Karpas-422 (cell line): Measurements from ENCODE around the gene PIF1. TPM values are rescaled to one million over a fixed set of nuclear protein-coding genes. Genes with fewer than 3 reads are reported as not detected.
A peak's percentile ranks its signal among the peaks of the same experiment; 100 is the strongest.

Source experiments
- DNase-seq: peaks from one replicate; pipeline ENCODE4 v3.0.0-alpha.2; 2015
- H2AFZ ChIP-seq: fragments of 200-600 bp; sonication (generic); 2 replicates; pipeline ENCODE4 v1.6.1; 2014; ENCODE audit warnings: antibody characterized with exemption, low read length, mixed read lengths
- H3K27ac ChIP-seq: fragments of 200-600 bp; sonication (generic); 2 replicates; pipeline ENCODE4 v1.5.1; 2014; ENCODE audit warnings: mild to moderate bottlenecking, low read length, moderate library complexity
- H3K27me3 ChIP-seq: fragments of 200-600 bp; sonication (generic); 2 replicates; pipeline ENCODE4 v1.6.1; 2014; ENCODE audit warnings: low read length, mixed read lengths
- H3K36me3 ChIP-seq: fragments of 200-600 bp; sonication (generic); 2 replicates; pipeline ENCODE4 v1.6.1; 2014; ENCODE audit warnings: low read length, mixed read lengths; ENCODE audit not compliant: insufficient read depth
- H3K4me1 ChIP-seq: fragments of 200-600 bp; sonication (generic); 2 replicates; pipeline ENCODE4 v1.6.1; 2014; ENCODE audit warnings: mild to moderate bottlenecking, low read length, mixed read lengths
- H3K4me2 ChIP-seq: fragments of 200-600 bp; sonication (generic); 2 replicates; pipeline ENCODE4 v1.6.1; 2014; ENCODE audit warnings: low read length, low read depth, mild to moderate bottlenecking; ENCODE audit not compliant: poor library complexity, severe bottlenecking
- H3K4me3 ChIP-seq: fragments of 200-600 bp; sonication (generic); 2 replicates; pipeline ENCODE4 v1.5.1; 2014; ENCODE audit warnings: mild to moderate bottlenecking, antibody characterized with exemption, low read length, mixed read lengths
- H3K79me2 ChIP-seq: fragments of 200-600 bp; sonication (generic); 2 replicates; pipeline ENCODE4 v1.6.1; 2014; ENCODE audit warnings: mild to moderate bottlenecking, low read length, mixed read lengths
- H3K9ac ChIP-seq: fragments of 200-600 bp; sonication (generic); 2 replicates; pipeline ENCODE4 v1.6.0; 2014; ENCODE audit warnings: low read length
- H3K9me2 ChIP-seq: fragments of 200-600 bp; sonication (generic), shearing (Covaris generic); replicated peaks from 2 replicates; pipeline ENCODE4 v1.6.0; 2014; ENCODE audit warnings: mild to moderate bottlenecking, low read length, moderate library complexity; ENCODE audit not compliant: insufficient read depth
- H3K9me3 ChIP-seq: fragments of 300-700, 200-600 bp; sonication (generic); 2 replicates; pipeline ENCODE4 v1.6.1; 2014; ENCODE audit warnings: low read length, mixed read lengths
- H4K20me1 ChIP-seq: fragments of 200-600 bp; sonication (generic); 2 replicates; pipeline ENCODE4 v1.6.1; 2014; ENCODE audit warnings: mild to moderate bottlenecking, antibody characterized with exemption, low read length, low read depth; ENCODE audit not compliant: insufficient read depth
- total RNA-seq: library from RNA; depleted of rRNA; stranded (reverse); fragments of >200 nt; shearing (Covaris generic); gene quantifications from 2 replicates; pipeline ENCODE4 v1.2.3, GENCODE V29; 2014; ENCODE audit warnings: low replicate concordance

PIF1 gene
- total RNA-seq, 1 experiment from 2014 or later, result 18.6 TPM

GRCh38 chr15:64861960-64862359 lies 36.5 kb upstream of the PIF1 start:
- H3K36me3 ChIP-seq, result peaks cover 3% of the 10 kb centered on the region; the same call in 1 of the 2 replicates
- H3K4me2 ChIP-seq, result no peak overlapping the region
- peaks cover 19% of the 10 kb centered on the region for H3K4me1 ChIP-seq
- H2AFZ ChIP-seq, result no peak overlapping the region
- H3K4me3 ChIP-seq, result no peak overlapping the region
- H3K9me2 ChIP-seq, result no peaks in the 10 kb centered on the region
- H3K79me2 ChIP-seq, result peaks cover 12% of the 10 kb centered on the region
- DNase-seq, result no peak
- H3K9ac ChIP-seq, result no peak overlapping the region
- H4K20me1 ChIP-seq, result no peaks in the 10 kb centered on the region
- no peak overlapping the region for H3K27ac ChIP-seq
- no peaks in the 10 kb centered on the region for H3K27me3 ChIP-seq
- H3K9me3 ChIP-seq, result no peaks in the 10 kb centered on the region

- Histone ChIP-seq H4K20me1 (no peaks in the 10 kb centered on the region), H3K79me2 (peaks cover 17% of the 10 kb centered on the region), H3K4me1 (peaks cover 25% of the 10 kb centered on the region), H3K4me3 (no peak overlapping the region), H3K27ac (no peak overlapping the region), H3K9me2 (no peaks in the 10 kb centered on the region), H3K9ac (no peak overlapping the region), H3K9me3 (no peaks in the 10 kb centered on the region), H3K27me3 (no peaks in the 10 kb centered on the region), H3K4me2 (no peak overlapping the region), H3K36me3 (peaks cover 3% of the 10 kb centered on the region; the same call in 1 of the 2 replicates), H2AFZ (no peak overlapping the region)
- DNase-seq, result no peak
Measured at GRCh38 chr15:64861331-64861730, 35.9 kb upstream of the PIF1 start.

- no peaks in the 10 kb centered on the region for H3K9me2 ChIP-seq
- H3K27ac ChIP-seq, result no peak overlapping the region
- H3K9me3 ChIP-seq, result no peaks in the 10 kb centered on the region
- H3K36me3 ChIP-seq, result peaks cover 3% of the 10 kb centered on the region; the same call in 1 of the 2 replicates
- no peak overlapping the region for H2AFZ ChIP-seq
- peaks cover 18% of the 10 kb centered on the region for H3K79me2 ChIP-seq
- H3K4me1 ChIP-seq, result peaks cover 41% of the 10 kb centered on the region
- H3K4me2 ChIP-seq, result no peak overlapping the region
- H3K27me3 ChIP-seq, result no peaks in the 10 kb centered on the region
- no peaks in the 10 kb centered on the region for H4K20me1 ChIP-seq
- no peak overlapping the region for H3K4me3 ChIP-seq
- H3K9ac ChIP-seq, result no peak overlapping the region
- no peak for DNase-seq
Measured at GRCh38 chr15:64859226-64859625, 33.8 kb upstream of the PIF1 start.

- no peaks in the 10 kb centered on the region for H3K9me2 ChIP-seq
- H3K4me3 ChIP-seq, result peak overlapping the region; percentile 37; the same call in 1 of the 2 replicates
- peaks cover 3% of the 10 kb centered on the region; the same call in 1 of the 2 replicates for H3K36me3 ChIP-seq
- H3K4me2 ChIP-seq, result peak overlapping the region; percentile 59
- H3K79me2 ChIP-seq, result peaks cover 18% of the 10 kb centered on the region
- peak overlapping the region; percentile 73 for H3K27ac ChIP-seq
- H2AFZ ChIP-seq, result no peak overlapping the region
- peak; percentile 70 for DNase-seq
- no peaks in the 10 kb centered on the region for H3K9me3 ChIP-seq
- H4K20me1 ChIP-seq, result no peaks in the 10 kb centered on the region; the same call in 1 of the 2 replicates
- H3K4me1 ChIP-seq, result peaks cover 48% of the 10 kb centered on the region
- no peaks in the 10 kb centered on the region for H3K27me3 ChIP-seq
- peak overlapping the region; percentile 49 for H3K9ac ChIP-seq
Measured at GRCh38 chr15:64858021-64858575, 32.7 kb upstream of the PIF1 start.

GRCh38 chr15:64857421-64857820 lies 32.0 kb upstream of the PIF1 start:
- peak overlapping the region; percentile 59 for H3K4me2 ChIP-seq
- H3K9me2 ChIP-seq, result no peaks in the 10 kb centered on the region
- no peaks in the 10 kb centered on the region for H3K9me3 ChIP-seq
- DNase-seq, result no peak
- H3K27me3 ChIP-seq, result no peaks in the 10 kb centered on the region
- H3K9ac ChIP-seq, result peak overlapping the region; percentile 49
- peak overlapping the region; percentile 37; the same call in 1 of the 2 replicates for H3K4me3 ChIP-seq
- H3K27ac ChIP-seq, result peak overlapping the region; percentile 73
- H4K20me1 ChIP-seq, result no peaks in the 10 kb centered on the region; the same call in 1 of the 2 replicates
- H2AFZ ChIP-seq, result no peak overlapping the region
- H3K79me2 ChIP-seq, result peaks cover 18% of the 10 kb centered on the region
- H3K4me1 ChIP-seq, result peaks cover 48% of the 10 kb centered on the region
- peaks cover 3% of the 10 kb centered on the region; the same call in 1 of the 2 replicates for H3K36me3 ChIP-seq

- H3K4me2 ChIP-seq, result peak overlapping the region; percentile 59
Measured at GRCh38 chr15:64856429-64857145, 31.1 kb upstream of the PIF1 start.

GRCh38 chr15:64855205-64855975 lies 29.9 kb upstream of the PIF1 start:
- Histone ChIP-seq H3K27me3 (no peaks in the 10 kb centered on the region), H3K9ac (no peak overlapping the region), H3K79me2 (peaks cover 23% of the 10 kb centered on the region), H4K20me1 (no peaks in the 10 kb centered on the region; the same call in 1 of the 2 replicates), H2AFZ (no peak overlapping the region), H3K4me2 (no peak overlapping the region), H3K36me3 (no peaks in the 10 kb centered on the region; the same call in 1 of the 2 replicates), H3K4me3 (no peak overlapping the region), H3K4me1 (peaks cover 51% of the 10 kb centered on the region), H3K9me3 (no peaks in the 10 kb centered on the region), H3K27ac (peak overlapping the region; percentile 73), H3K9me2 (no peaks in the 10 kb centered on the region)
- no peak for DNase-seq

More at GRCh38 chr15:64856429-64857145, 31.1 kb upstream of the PIF1 start:
- H2AFZ ChIP-seq, result no peak overlapping the region
- H3K9ac ChIP-seq, result peak overlapping the region; percentile 49
- no peaks in the 10 kb centered on the region for H3K27me3 ChIP-seq
- H3K36me3 ChIP-seq, result peaks cover 3% of the 10 kb centered on the region; the same call in 1 of the 2 replicates
- no peaks in the 10 kb centered on the region; the same call in 1 of the 2 replicates for H4K20me1 ChIP-seq
- no peak for DNase-seq
- H3K27ac ChIP-seq, result peak overlapping the region; percentile 73
- peaks cover 51% of the 10 kb centered on the region for H3K4me1 ChIP-seq
- peaks cover 23% of the 10 kb centered on the region for H3K79me2 ChIP-seq
- no peaks in the 10 kb centered on the region for H3K9me3 ChIP-seq
- H3K9me2 ChIP-seq, result no peaks in the 10 kb centered on the region
- H3K4me3 ChIP-seq, result no peak overlapping the region

- no peak overlapping the region for H3K27ac ChIP-seq
- H3K9me3 ChIP-seq, result no peaks in the 10 kb centered on the region
- H3K4me1 ChIP-seq, result peaks cover 53% of the 10 kb centered on the region
- H3K9ac ChIP-seq, result no peak overlapping the region
- H3K9me2 ChIP-seq, result no peaks in the 10 kb centered on the region
- no peaks in the 10 kb centered on the region for H3K27me3 ChIP-seq
- H3K79me2 ChIP-seq, result peaks cover 23% of the 10 kb centered on the region
- no peak overlapping the region for H3K4me2 ChIP-seq
- no peak overlapping the region for H3K4me3 ChIP-seq
- no peaks in the 10 kb centered on the region for H3K36me3 ChIP-seq
- H2AFZ ChIP-seq, result no peak overlapping the region
- DNase-seq, result no peak
- H4K20me1 ChIP-seq, result no peaks in the 10 kb centered on the region; the same call in 1 of the 2 replicates
Measured at GRCh38 chr15:64854526-64854925, 29.1 kb upstream of the PIF1 start.
